HepG2 (cell line): ENCODE data around the gene MTRFR. TPM values are rescaled to one million over a fixed set of nuclear protein-coding genes. Genes with fewer than 3 reads are reported as not detected.

Experiments
- ADNP ChIP-seq: sonication (generic); formaldehyde crosslinking; IDR thresholded peaks from 2 replicates; pipeline ENCODE4 v1.4.0; 2020; ENCODE audit warnings: missing genetic modification reagents
- CBX2 ChIP-seq, 2 experiments: fragments of 200-600 bp in 1 of 2; sonication (generic); formaldehyde crosslinking in 1 of 2; IDR thresholded peaks; 2 replicates each; pipeline versions ENCODE4 v1.7.0 to v1.8.1; 2018 to 2022; ENCODE audit warnings: low read depth in 2 of 2, low read length in 1 of 2, mild to moderate bottlenecking in 1 of 2, missing genetic modification reagents in 1 of 2
- ETV6 ChIP-seq: sonication (generic); formaldehyde crosslinking; conservative IDR thresholded peaks from 2 replicates; pipeline ENCODE4 v1.4.0; 2020; ENCODE audit warnings: missing genetic modification reagents
- GPN1 ChIP-seq: sonication (generic); formaldehyde crosslinking; IDR thresholded peaks from 2 replicates; pipeline ENCODE4 v1.5.1; 2020; ENCODE audit warnings: missing genetic modification reagents, borderline replicate concordance
- HMGXB4 ChIP-seq, 2 experiments: sonication (generic) in 1 of 2; formaldehyde crosslinking in 1 of 2; IDR thresholded peaks; 2 replicates each; pipeline versions ENCODE4 v1.4.0 to v1.6.1; 2018 to 2020; ENCODE audit warnings: missing genetic modification reagents in 2 of 2, borderline replicate concordance in 1 of 2, low read depth in 1 of 2, mild to moderate bottlenecking in 1 of 2, missing biosample characterization in 1 of 2
- HNRNPLL ChIP-seq: fragments of 200-400 bp; formaldehyde crosslinking; IDR thresholded peaks from 2 replicates; pipeline ENCODE4 v1.6.1; 2017; ENCODE audit warnings: mild to moderate bottlenecking, low read depth, low read length; ENCODE audit not compliant: poor library complexity, severe bottlenecking
- KDM3A ChIP-seq: IDR thresholded peaks from 2 replicates; pipeline ENCODE4 v1.6.1; 2018; ENCODE audit warnings: low read depth, missing compliant biosample characterization
- MXD1 ChIP-seq: sonication (generic); formaldehyde crosslinking; IDR thresholded peaks from 2 replicates; pipeline ENCODE4 v1.4.0; 2020; ENCODE audit warnings: mild to moderate bottlenecking, missing genetic modification reagents
- NFATC3 ChIP-seq: sonication (generic); formaldehyde crosslinking; IDR thresholded peaks from 2 replicates; pipeline ENCODE4 v1.5.1; 2020; ENCODE audit warnings: mild to moderate bottlenecking, missing genetic modification reagents
- SAFB2 ChIP-seq: sonication (generic); formaldehyde crosslinking; IDR thresholded peaks from 2 replicates; pipeline ENCODE4 v1.5.1; 2020; ENCODE audit warnings: missing genetic modification reagents, low read depth, mild to moderate bottlenecking, borderline replicate concordance
- SOX6 ChIP-seq, 2 experiments: fragments of 450-650 bp in 1 of 2; sonication (generic) in 1 of 2; formaldehyde crosslinking in 1 of 2; IDR thresholded peaks; 2 replicates each; pipeline versions ENCODE4 v1.4.0 to v1.6.1; 2017 to 2020; ENCODE audit warnings: antibody characterized with exemption in 1 of 2, mild to moderate bottlenecking in 1 of 2, missing genetic modification reagents in 1 of 2
- STAT6 ChIP-seq: sonication (generic); formaldehyde crosslinking; IDR thresholded peaks from 2 replicates; pipeline ENCODE4 v1.4.0; 2020; ENCODE audit warnings: missing genetic modification reagents, mild to moderate bottlenecking, borderline replicate concordance
- THAP11 ChIP-seq: IDR thresholded peaks from 2 replicates; pipeline ENCODE4 v1.6.1; 2016; ENCODE audit warnings: missing biosample characterization, missing genetic modification reagents
- ZBED4 ChIP-seq: sonication (generic); formaldehyde crosslinking; IDR thresholded peaks from 2 replicates; pipeline ENCODE4 v1.4.0; 2020; ENCODE audit warnings: missing genetic modification reagents, borderline replicate concordance
- ZMAT5 ChIP-seq: sonication (generic); formaldehyde crosslinking; IDR thresholded peaks from 2 replicates; pipeline ENCODE4 v1.5.0; 2020; ENCODE audit warnings: mild to moderate bottlenecking, low read depth, missing genetic modification reagents, borderline replicate concordance
- ZNF468 ChIP-seq: sonication (generic); formaldehyde crosslinking; IDR thresholded peaks from 2 replicates; pipeline ENCODE4 v1.8.0; 2022; ENCODE audit warnings: mild to moderate bottlenecking, moderate library complexity, missing genetic modification reagents
- polyA plus RNA-seq, 8 experiments: library from polyadenylated mRNA; depleted of rRNA in 3 of 8; stranded (reverse) in 7 of 8; unstranded in 1 of 8; fragments of >200 nt; fragmentation: Illumina TruSeq in 4 of 8; extraction: Trizol in 4 of 8; gene quantifications; 2 replicates each; pipeline versions ENCODE4 v1.2.1 to v1.2.3, GENCODE V29; 2011 to 2016; ENCODE audit warnings: low read depth in 4 of 8, missing spikeins in 1 of 8, mixed read lengths in 1 of 8; ENCODE audit not compliant: insufficient read depth in 1 of 8
- total RNA-seq, 5 experiments: library from RNA; depleted of rRNA; stranded (reverse); fragments of >200 nt; fragmentation: Illumina TruSeq; extraction: Trizol; gene quantifications; 2 replicates each; pipeline ENCODE4 v1.2.3, GENCODE V29; 2016; ENCODE audit warnings: low read depth in 1 of 5

The MTRFR gene
- total and polyA plus RNA-seq, 2 of the 13 experiments (the other 11 are each of a cell fraction or from before 2014, with no cell fraction given): 7.1 to 9.9 TPM

GRCh38 chr12:123293178-123293760 lies 60.0 kb downstream of the MTRFR start (continued):
- TF ChIP-seq ZBED4 (CRISPR knock-in tag) (no peak), KDM3A (CRISPR knock-in tag) (no peak), CBX2 (IDR thresholded peaks at IDR 0.05; ENCODE audit: low read depth, low read length) (no peak), CBX2 (CRISPR knock-in tag; IDR thresholded peaks at IDR 0.05; ENCODE audit: low read depth) (no peak), ZNF468 (CRISPR knock-in tag) (no peak), HMGXB4 (CRISPR knock-in tag; IDR thresholded peaks at IDR 0.05; ENCODE audit: borderline replicate concordance in 1 of 2, low read depth in 1 of 2) (peak in 1 of 2 experiments; percentile 55; a peak in 1 of 4 replicates), NFATC3 (CRISPR knock-in tag) (no peak), STAT6 (peak; percentile 73; the same call in 1 of the 2 replicates), HNRNPLL (no peak), SOX6 (IDR thresholded peaks at IDR 0.05) (no peak), SOX6 (CRISPR knock-in tag; IDR thresholded peaks at IDR 0.05) (peak; percentile 75), SAFB2 (CRISPR knock-in tag) (no peak; the same call in 1 of the 2 replicates), THAP11 (CRISPR knock-in tag) (peak; percentile 39), ETV6 (no peak), MXD1 (no peak), ZMAT5 (CRISPR knock-in tag) (no peak), ADNP (CRISPR knock-in tag) (peak; percentile 99), GPN1 (CRISPR knock-in tag) (no peak)
